ENCODE data around the gene LPGAT1.

DNA sequence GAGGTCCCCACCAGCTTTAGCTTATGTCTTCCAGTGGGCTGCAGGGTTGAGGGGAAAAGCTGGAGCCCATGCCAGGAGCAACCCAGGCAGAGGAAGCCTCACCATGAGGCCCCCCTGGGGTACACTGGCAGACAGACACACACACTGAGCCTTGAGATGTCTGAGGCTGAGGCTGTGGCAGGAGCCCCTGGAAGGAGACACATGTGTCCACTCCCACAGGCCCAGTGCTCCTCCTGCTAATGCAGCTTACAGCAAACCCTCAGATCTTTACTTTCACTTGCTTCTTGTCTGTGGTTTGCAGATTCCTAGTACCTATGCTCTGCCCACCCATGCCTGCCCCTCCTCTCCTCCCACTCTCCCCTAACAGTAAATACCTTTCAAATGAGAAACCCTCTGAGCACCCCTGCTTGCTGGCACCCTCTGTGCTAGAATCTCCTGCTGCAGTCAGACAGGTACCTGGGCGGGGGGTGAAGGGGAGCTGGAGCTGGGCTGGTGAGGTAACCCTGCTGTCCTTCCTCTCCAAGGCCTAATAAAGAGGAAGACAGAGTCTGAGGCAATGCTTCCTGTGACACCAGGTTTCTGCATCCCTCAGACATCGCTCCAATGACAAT is 91.8 kb downstream of the LPGAT1 start:
- TF ChIP-seq POLR2A (IDR thresholded peaks at IDR 0.05; ENCODE audit: low read depth, low read length) (no peak), POLR2AphosphoS5 (IDR thresholded peaks at IDR 0.05; ENCODE audit: low read depth, low read length) (no peak), TAF1 (IDR thresholded peaks at IDR 0.05; ENCODE audit: low read depth, low read length) (no peak), POU2F2 (IDR thresholded peaks at IDR 0.05; ENCODE audit: low read depth, low read length) (no peak), PAX5 (IDR thresholded peaks at IDR 0.05; ENCODE audit: insufficient read depth, low read length, severe bottlenecking) (no peak)

All from GM12891 (cell line).